ENCODE measurements around the gene OPA1. TPM values are rescaled to one million over a fixed set of nuclear protein-coding genes. Genes with fewer than 3 reads are reported as not detected.

OPA1 gene
- total and polyA plus RNA-seq, 2 of the 4 experiments (the other 2 are of a cell fraction) = 17.8 to 73.7 TPM

DNA sequence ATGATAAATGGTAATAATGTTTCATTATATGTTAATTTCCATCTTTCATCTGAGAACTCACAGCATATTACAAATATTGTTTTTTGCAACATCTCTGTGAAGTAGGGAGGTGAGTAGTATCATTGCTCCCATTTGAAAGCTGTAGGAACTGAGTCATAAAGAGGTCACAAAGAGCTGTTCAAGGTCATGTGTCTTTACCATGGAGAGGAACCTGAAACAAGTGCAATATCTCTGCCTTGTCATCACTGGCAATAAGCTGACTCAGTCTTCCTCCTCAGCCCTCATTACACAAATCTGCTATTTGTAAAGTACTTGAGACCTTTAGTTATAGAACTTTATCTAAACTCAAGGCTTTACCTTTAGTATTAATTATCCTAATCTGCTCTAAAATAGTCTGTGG lies 33.9 kb upstream of the OPA1 start:
- no peak overlapping the region for H3K56ac ChIP-seq (ENCODE audit: extremely low read depth, insufficient read depth, low read length)
- H3K27ac ChIP-seq (ENCODE audit: insufficient read depth, low read length) = no peak overlapping the region
- no peaks in the 10 kb centered on the region for H4K20me1 ChIP-seq (ENCODE audit: insufficient read depth, low read length)
- dilution Hi-C loops (cut with HindIII; ENCODE audit: low sequenced_read_pairs, unreplicated experiment) = no loop called here
- DNase-seq = no peak
- no peak overlapping the region for H4K8ac ChIP-seq (ENCODE audit: low read depth in 2 of 2, low read length in 2 of 2)
- no peak overlapping the region for H3K9ac ChIP-seq (ENCODE audit: low read depth, low read length)
- no peak overlapping the region for H3K23ac ChIP-seq (ENCODE audit: low read depth, low read length)
- no peaks in the 10 kb centered on the region for H3K9me3 ChIP-seq (ENCODE audit: control insufficient read depth, insufficient read depth, low read length)
- ChIA-PET POLR2A (ENCODE audit: unreplicated experiment) (no interaction called here), CTCF (no interaction called here)
- no peaks in the 10 kb centered on the region for H3K4me1 ChIP-seq (ENCODE audit: control insufficient read depth, insufficient read depth, low read length)
- BruUV-seq (replicated peaks) = no TSS peak
- no peaks in the 10 kb centered on the region; the same call in 1 of the 2 replicates for H3K9me1 ChIP-seq (ENCODE audit: insufficient read depth, low read length)
- H4K91ac ChIP-seq (ENCODE audit: insufficient read depth, low read depth, low read length) = no peak overlapping the region
- in situ Hi-C loops (cut with MboI; ENCODE audit: low sequenced_read_pairs) = no loop called here
- H2BK20ac ChIP-seq (ENCODE audit: low read depth, low read length) = no peak overlapping the region
- no peak overlapping the region for H3K4me3 ChIP-seq (ENCODE audit: insufficient read depth, low read depth, low read length)
- no peak overlapping the region for H2AK9ac ChIP-seq (replicated peaks; ENCODE audit: low read depth, low read length, poor library complexity)
- no peak overlapping the region for H3K4me2 ChIP-seq (ENCODE audit: low read depth, low read length)
- H4K5ac ChIP-seq (ENCODE audit: low read depth, low read length) = no peak overlapping the region
- H3K14ac ChIP-seq (replicated peaks; ENCODE audit: low read depth, low read length) = no peak overlapping the region
- H3K79me1 ChIP-seq (ENCODE audit: low read depth in 1 of 2, low read length in 2 of 2) = no peaks in the 10 kb centered on the region
- H3K27me3 ChIP-seq (ENCODE audit: control insufficient read depth, insufficient read depth, low read length) = peaks cover 2% of the 10 kb centered on the region; the same call in 1 of the 2 replicates
- no peaks in the 10 kb centered on the region for H3K36me3 ChIP-seq (ENCODE audit: control insufficient read depth, insufficient read depth, low read length)
- TF ChIP-seq CEBPB (IDR thresholded peaks at IDR 0.05; ENCODE audit: low read depth, low read length) = no peak
- TF ChIP-seq, protein P1, sequence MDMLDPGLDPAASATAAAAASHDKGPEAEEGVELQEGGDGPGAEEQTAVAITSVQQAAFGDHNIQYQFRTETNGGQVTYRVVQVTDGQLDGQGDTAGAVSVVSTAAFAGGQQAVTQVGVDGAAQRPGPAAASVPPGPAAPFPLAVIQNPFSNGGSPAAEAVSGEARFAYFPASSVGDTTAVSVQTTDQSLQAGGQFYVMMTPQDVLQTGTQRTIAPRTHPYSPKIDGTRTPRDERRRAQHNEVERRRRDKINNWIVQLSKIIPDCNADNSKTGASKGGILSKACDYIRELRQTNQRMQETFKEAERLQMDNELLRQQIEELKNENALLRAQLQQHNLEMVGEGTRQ (IDR thresholded peaks at IDR 0.05; ENCODE audit: low read depth, low read length) = no peak
- TF ChIP-seq MAFK (IDR thresholded peaks at IDR 0.05; ENCODE audit: low read depth, low read length) = no peak
- TF ChIP-seq CHD1 (IDR thresholded peaks at IDR 0.05; ENCODE audit: low read depth, low read length) = no peak
- TF ChIP-seq, protein P2, sequence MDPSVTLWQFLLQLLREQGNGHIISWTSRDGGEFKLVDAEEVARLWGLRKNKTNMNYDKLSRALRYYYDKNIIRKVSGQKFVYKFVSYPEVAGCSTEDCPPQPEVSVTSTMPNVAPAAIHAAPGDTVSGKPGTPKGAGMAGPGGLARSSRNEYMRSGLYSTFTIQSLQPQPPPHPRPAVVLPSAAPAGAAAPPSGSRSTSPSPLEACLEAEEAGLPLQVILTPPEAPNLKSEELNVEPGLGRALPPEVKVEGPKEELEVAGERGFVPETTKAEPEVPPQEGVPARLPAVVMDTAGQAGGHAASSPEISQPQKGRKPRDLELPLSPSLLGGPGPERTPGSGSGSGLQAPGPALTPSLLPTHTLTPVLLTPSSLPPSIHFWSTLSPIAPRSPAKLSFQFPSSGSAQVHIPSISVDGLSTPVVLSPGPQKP (IDR thresholded peaks at IDR 0.05; ENCODE audit: borderline replicate concordance, low read depth, low read length) = no peak
- TF ChIP-seq SMC3 (IDR thresholded peaks at IDR 0.05; ENCODE audit: low read depth, low read length) = no peak
- TF ChIP-seq BHLHE40 (IDR thresholded peaks at IDR 0.05; ENCODE audit: low read depth, low read length) = no peak
- TF ChIP-seq POLR2A (IDR thresholded peaks at IDR 0.05; ENCODE audit: low read depth, low read length) = no peak
- no peak overlapping the region for H2BK15ac ChIP-seq (ENCODE audit: low read depth, low read length)
- no peak overlapping the region for H2BK5ac ChIP-seq (ENCODE audit: low read depth, low read length, poor library complexity, severe bottlenecking)
- no peak overlapping the region for H3K18ac ChIP-seq (ENCODE audit: low read depth, low read length)
- H2BK120ac ChIP-seq (ENCODE audit: low read depth, low read length) = no peak overlapping the region
- intact Hi-C loops (cut with micrococcal nuclease) = no loop called here
- H2AK5ac ChIP-seq (ENCODE audit: low read depth, low read length) = no peak overlapping the region
- no peak for ATAC-seq (ENCODE audit: low read depth)
- no peak overlapping the region for H2AFZ ChIP-seq (replicated peaks; ENCODE audit: low read length, poor library complexity)
- no peak overlapping the region for H3K4ac ChIP-seq (ENCODE audit: low read depth, low read length)
